Natural killer cell (primary cell): ENCODE results near the gene ATXN2L. TPM values are rescaled to one million over a fixed set of nuclear protein-coding genes. Genes with fewer than 3 reads are reported as not detected.

Source experiments
- ATAC-seq, 3 donors: fragments of 150-1000 bp in 2 of 3; fragments of 200-7000 bp in 1 of 3; cut with Tn5 transposase; 1 replicate in 1 of 3; 2 replicates in 2 of 3; pipeline ENCODE4 v1.10.0; 2021; ENCODE audit warnings: mild to moderate bottlenecking in 2 of 3, moderate library complexity in 2 of 3
- DNase-seq, 2 donors: peaks; one replicate each; pipeline versions ENCODE4 v3.0.0 to v3.0.0-alpha.2; 2013 to 2021; ENCODE audit warnings: mixed read lengths in 1 of 2
- H3K27ac ChIP-seq: one replicate; pipeline ENCODE4 v1.5.1; 2013; ENCODE audit warnings: mild to moderate bottlenecking, low read length
- H3K27me3 ChIP-seq: one replicate; pipeline ENCODE4 v1.6.1; 2013; ENCODE audit warnings: low read length; ENCODE audit not compliant: control insufficient read depth, insufficient read depth
- H3K36me3 ChIP-seq: one replicate; pipeline ENCODE4 v1.6.1; 2013; ENCODE audit warnings: low read length; ENCODE audit not compliant: control insufficient read depth, insufficient read depth
- H3K4me1 ChIP-seq: one replicate; pipeline ENCODE4 v1.6.1; 2013; ENCODE audit warnings: low read length; ENCODE audit not compliant: control insufficient read depth, insufficient read depth
- H3K4me3 ChIP-seq: one replicate; pipeline ENCODE4 v1.5.1; 2013; ENCODE audit warnings: low read length
- H3K9me3 ChIP-seq: one replicate; pipeline ENCODE4 v1.6.1; 2013; ENCODE audit warnings: low read length; ENCODE audit not compliant: control insufficient read depth, insufficient read depth
- H3K27ac Mint-ChIP-seq, 2 donors: one replicate each; pipeline ENCODE4 v1.8.0; 2022; ENCODE audit warnings: mild to moderate bottlenecking in 2 of 2, mixed read lengths in 2 of 2, moderate library complexity in 1 of 2
- H3K27me3 Mint-ChIP-seq, 2 donors: one replicate each; pipeline ENCODE4 v1.8.0; 2022; ENCODE audit warnings: low read depth in 2 of 2, mixed read lengths in 2 of 2
- H3K36me3 Mint-ChIP-seq: one replicate; pipeline ENCODE4 v1.8.0; 2022; ENCODE audit warnings: mixed read lengths
- H3K4me1 Mint-ChIP-seq, 2 donors: one replicate each; pipeline ENCODE4 v1.8.0; 2022; ENCODE audit warnings: mixed read lengths in 2 of 2
- H3K4me3 Mint-ChIP-seq: one replicate; pipeline ENCODE4 v1.8.0; 2022; ENCODE audit warnings: mild to moderate bottlenecking, moderate library complexity, mixed read lengths
- H3K9me3 Mint-ChIP-seq, 2 donors: one replicate each; pipeline ENCODE4 v1.8.0; 2022; ENCODE audit warnings: mixed read lengths in 2 of 2
- CTCF ChIP-seq: fragments of 200-600 bp; IDR thresholded peaks from one replicate; pipeline ENCODE4 v1.8.0; 2022; ENCODE audit warnings: antibody characterized with exemption
- WGBS: methylation state at CpG from one replicate; pipeline ENCODE4 v1.1.7; 2013; ENCODE audit warnings: missing lambda C conversion rate; ENCODE audit not compliant: insufficient coverage; 5-methylcytosine and 5-hydroxymethylcytosine counted together
- intact Hi-C: fragments of 100-400 bp; cut with micrococcal nuclease; formaldehyde crosslinking; loops from one replicate; pipeline ENCODE4 v1.14.2; 2022
- total RNA-seq, 4 donors: library from RNA; stranded (reverse); fragments of 120-200 nt in 1 of 4; gene quantifications; one replicate each; pipeline versions ENCODE4 v1.2.3 to v1.2.4, GENCODE V29; 2013 to 2022

ATXN2L gene
- total RNA-seq, 3 donors from 2014 or later (not counting 1 experiment from before 2014, with no cell fraction given), result 350 to 451 (median 416) TPM

- peaks cover 7% of the 10 kb centered on the region for H3K4me1 ChIP-seq
- peaks cover 22 to 32% of the 10 kb centered on the region in 2 donors for H3K4me1 Mint-ChIP-seq
- no peaks in the 10 kb centered on the region for H3K27me3 Mint-ChIP-seq
- ATAC-seq, result no peak
- no peaks in the 10 kb centered on the region for H3K9me3 Mint-ChIP-seq
- no peak for DNase-seq
- H3K9me3 ChIP-seq, result no peaks in the 10 kb centered on the region
- H3K4me3 Mint-ChIP-seq, result no peak overlapping the region
- WGBS, result 97% methylated on average over 13 of the region's 13 CpGs
- no peak overlapping the region for H3K27ac ChIP-seq
- intact Hi-C loops, result no loop called here
- H3K36me3 ChIP-seq, result peaks cover 91% of the 10 kb centered on the region
- H3K27me3 ChIP-seq, result no peaks in the 10 kb centered on the region
- no peak for TF ChIP-seq CTCF
- peak overlapping the region; percentile 27 to 29 for H3K27ac Mint-ChIP-seq
- no peak overlapping the region for H3K4me3 ChIP-seq
- H3K36me3 Mint-ChIP-seq, result peaks cover 32% of the 10 kb centered on the region
Measured at GRCh38 chr16:28829747-28830146, 6.9 kb downstream of the ATXN2L start.

- no peak for ATAC-seq
- Histone ChIP-seq H3K36me3 (peaks cover 96% of the 10 kb centered on the region), H3K4me1 (no peaks in the 10 kb centered on the region), H3K27me3 (no peaks in the 10 kb centered on the region), H3K27ac (no peak overlapping the region), H3K9me3 (no peaks in the 10 kb centered on the region), H3K4me3 (no peak overlapping the region)
- intact Hi-C loops, result no loop called here
- H3K27ac Mint-ChIP-seq, result peak overlapping the region in 1 of 2 donors; percentile 49
- H3K4me3 Mint-ChIP-seq, result no peak overlapping the region
- H3K4me1 Mint-ChIP-seq, result peaks cover 14 to 29% of the 10 kb centered on the region in 2 donors
- no peak for TF ChIP-seq CTCF
- no peaks in the 10 kb centered on the region for H3K9me3 Mint-ChIP-seq
- DNase-seq, result no peak
- H3K36me3 Mint-ChIP-seq, result peaks cover 30% of the 10 kb centered on the region
- WGBS, result 94% methylated on average over 13 of the region's 13 CpGs
- H3K27me3 Mint-ChIP-seq, result no peaks in the 10 kb centered on the region
Measured at GRCh38 chr16:28830531-28830930, 7.7 kb downstream of the ATXN2L start.

- H3K4me3 ChIP-seq, result no peak overlapping the region
- Mint-ChIP-seq H3K27me3 (no peaks in the 10 kb centered on the region), H3K4me3 (no peak overlapping the region), H3K4me1 (peaks cover 6 to 25% of the 10 kb centered on the region in 2 donors), H3K9me3 (no peaks in the 10 kb centered on the region), H3K27ac (no peak overlapping the region), H3K36me3 (peaks cover 20% of the 10 kb centered on the region)
- TF ChIP-seq CTCF, result no peak
- H3K27me3 ChIP-seq, result no peaks in the 10 kb centered on the region
- ATAC-seq (no peak), DNase-seq (no peak)
- H3K9me3 ChIP-seq, result no peaks in the 10 kb centered on the region
- WGBS, result 99% methylated on average over 14 of the region's 14 CpGs
- peaks cover 82% of the 10 kb centered on the region for H3K36me3 ChIP-seq
- no peak overlapping the region for H3K27ac ChIP-seq
- no peaks in the 10 kb centered on the region for H3K4me1 ChIP-seq
- intact Hi-C loops, result no loop called here
Measured at GRCh38 chr16:28834349-28834748, 11.6 kb downstream of the ATXN2L start.
